Mesenchymal stem cell (in vitro differentiated cells and primary cell): ENCODE data around the gene JOSD2.

Experiments
- DNase-seq: peaks from one replicate; pipeline ENCODE4 v3.0.0-alpha.2; 2013
- H2AFZ ChIP-seq: one replicate; pipeline ENCODE4 v1.6.1; 2013; ENCODE audit warnings: low read depth, mild to moderate bottlenecking, control low read depth, inconsistent platforms, low read length, moderate library complexity
- H2AK5ac ChIP-seq: 2 replicates; pipeline ENCODE4 v1.6.1; 2013; ENCODE audit warnings: low read length, moderate library complexity, mild to moderate bottlenecking, inconsistent platforms; ENCODE audit not compliant: severe bottlenecking
- H2BK120ac ChIP-seq: one replicate; pipeline ENCODE4 v1.6.1; 2013; ENCODE audit warnings: low read depth, mild to moderate bottlenecking, inconsistent platforms, low read length, moderate library complexity
- H2BK12ac ChIP-seq, 2 experiments: one replicate each; pipeline ENCODE4 v1.6.1; 2013; ENCODE audit warnings: inconsistent platforms in 2 of 2, low read length in 2 of 2, mild to moderate bottlenecking in 2 of 2, moderate library complexity in 2 of 2, control low read depth in 1 of 2
- H2BK15ac ChIP-seq: one replicate; pipeline ENCODE4 v1.6.1; 2013; ENCODE audit warnings: mild to moderate bottlenecking, low read depth, inconsistent platforms; ENCODE audit not compliant: poor library complexity, severe bottlenecking
- H2BK5ac ChIP-seq: 2 replicates; pipeline ENCODE4 v1.6.1; 2013; ENCODE audit warnings: low read depth, mild to moderate bottlenecking, low read length, control low read depth, inconsistent platforms; ENCODE audit not compliant: poor library complexity, severe bottlenecking
- H3K14ac ChIP-seq, 2 experiments: one replicate each; pipeline ENCODE4 v1.6.1; 2013; ENCODE audit warnings: inconsistent platforms in 2 of 2, low read length in 2 of 2, control low read depth in 1 of 2, mild to moderate bottlenecking in 1 of 2, moderate library complexity in 1 of 2
- H3K18ac ChIP-seq, 2 experiments: one replicate each; pipeline ENCODE4 v1.6.1; 2013; ENCODE audit warnings: inconsistent platforms in 2 of 2, low read length in 2 of 2, control low read depth in 1 of 2, low read depth in 1 of 2, mild to moderate bottlenecking in 1 of 2
- H3K23ac ChIP-seq, 2 experiments: one replicate each; pipeline ENCODE4 v1.6.1; 2013; ENCODE audit warnings: inconsistent platforms in 2 of 2, low read length in 2 of 2, mild to moderate bottlenecking in 2 of 2, moderate library complexity in 2 of 2, control low read depth in 1 of 2
- H3K27ac ChIP-seq: 2 replicates; pipeline ENCODE4 v1.5.1; 2013; ENCODE audit warnings: mild to moderate bottlenecking, moderate library complexity, low read length, control low read depth, inconsistent platforms; ENCODE audit not compliant: poor library complexity, severe bottlenecking
- H3K27me3 ChIP-seq, 2 experiments: 2 replicates each; pipeline versions ENCODE4 v1.6.1 to v1.7.0; 2013; ENCODE audit warnings: low read length in 2 of 2, mild to moderate bottlenecking in 2 of 2, moderate library complexity in 2 of 2, control low read depth in 1 of 2, inconsistent platforms in 1 of 2; ENCODE audit not compliant: control insufficient read depth in 1 of 2, insufficient read depth in 1 of 2
- H3K36me3 ChIP-seq, 2 experiments: 2 replicates each; pipeline versions ENCODE4 v1.6.1 to v1.7.0; 2013; ENCODE audit warnings: low read length in 2 of 2, control low read depth in 1 of 2, inconsistent platforms in 1 of 2, low read depth in 1 of 2, mild to moderate bottlenecking in 1 of 2; ENCODE audit not compliant: insufficient read depth in 2 of 2, control insufficient read depth in 1 of 2
- H3K4ac ChIP-seq, 2 experiments: one replicate each; pipeline ENCODE4 v1.6.1; 2013; ENCODE audit warnings: inconsistent platforms in 2 of 2, low read length in 2 of 2, mild to moderate bottlenecking in 2 of 2, moderate library complexity in 2 of 2, control low read depth in 1 of 2, low read depth in 1 of 2
- H3K4me1 ChIP-seq: 2 replicates; pipeline ENCODE4 v1.6.1; 2013; ENCODE audit warnings: low read depth, low read length, control low read depth; ENCODE audit not compliant: control insufficient read depth, insufficient read depth
- H3K4me2 ChIP-seq: 2 replicates; pipeline ENCODE4 v1.6.1; 2013; ENCODE audit warnings: low read length, mild to moderate bottlenecking, inconsistent platforms; ENCODE audit not compliant: poor library complexity, severe bottlenecking
- H3K4me3 ChIP-seq, 2 experiments: 2 replicates each; pipeline versions ENCODE4 v1.5.1 to v1.7.0; 2013; ENCODE audit warnings: low read length in 2 of 2, mild to moderate bottlenecking in 2 of 2, control low read depth in 1 of 2, low read depth in 1 of 2; ENCODE audit not compliant: insufficient read depth in 1 of 2
- H3K79me1 ChIP-seq: replicated peaks from 2 replicates; pipeline ENCODE4 v1.6.1; 2013; ENCODE audit warnings: mild to moderate bottlenecking, control low read depth, low read length, inconsistent platforms; ENCODE audit not compliant: poor library complexity, severe bottlenecking
- H3K9ac ChIP-seq: 2 replicates; pipeline ENCODE4 v1.7.0; 2013; ENCODE audit warnings: mild to moderate bottlenecking, low read length, moderate library complexity
- H3K9me3 ChIP-seq: 2 replicates; pipeline ENCODE4 v1.7.0; 2013; ENCODE audit warnings: mild to moderate bottlenecking, low read length; ENCODE audit not compliant: control insufficient read depth
- H4K8ac ChIP-seq: one replicate; pipeline ENCODE4 v1.6.1; 2013; ENCODE audit warnings: inconsistent platforms, mild to moderate bottlenecking, low read length, moderate library complexity
- H4K91ac ChIP-seq: one replicate; pipeline ENCODE4 v1.6.1; 2013; ENCODE audit warnings: mild to moderate bottlenecking, low read length, inconsistent platforms
- WGBS: methylation state at CpG from one replicate; pipeline ENCODE4 v1.1.7; 2013; ENCODE audit warnings: mixed read lengths; 5-methylcytosine and 5-hydroxymethylcytosine counted together

Gene JOSD2

GRCh38 chr19:50514346-50515167 lies 3.6 kb upstream of the JOSD2 start:
- Histone ChIP-seq H3K9ac (no peak overlapping the region), H3K4me3 (no peak overlapping the region), H4K91ac (no peak overlapping the region), H3K18ac (no peak overlapping the region), H2BK5ac (no peak overlapping the region), H3K79me1 (peaks cover 9% of the 10 kb centered on the region), H3K4me2 (no peak overlapping the region), H2AK5ac (no peak overlapping the region), H3K9me3 (no peaks in the 10 kb centered on the region), H3K4ac (no peak overlapping the region), H3K27me3 (peaks cover 0 to 9% of the 10 kb centered on the region in 2 experiments), H2AFZ (no peak overlapping the region), H2BK12ac (no peak overlapping the region), H4K8ac (no peak overlapping the region), H3K36me3 (no peaks in the 10 kb centered on the region), H2BK15ac (no peak overlapping the region), H3K23ac (no peak overlapping the region), H3K14ac (no peak overlapping the region), H2BK120ac (no peak overlapping the region), H3K27ac (no peak overlapping the region), H3K4me1 (peaks cover 17% of the 10 kb centered on the region)
- WGBS: 82% methylated on average over 38 of the region's 38 CpGs
- no peak for DNase-seq

- H2AFZ ChIP-seq: no peak within 1 kb of the TSS
- peaks cover 17% of the 10 kb centered on the region for H3K4me1 ChIP-seq
- no peak within 1 kb of the TSS for H3K4me2 ChIP-seq
- H2AK5ac ChIP-seq: no peak within 1 kb of the TSS
- H3K18ac ChIP-seq: no peak within 1 kb of the TSS
- H3K4ac ChIP-seq: no peak within 1 kb of the TSS
- peaks cover 0 to 9% of the 10 kb centered on the region in 2 experiments for H3K27me3 ChIP-seq
- no peak within 1 kb of the TSS for H3K9ac ChIP-seq
- peak within 1 kb of the TSS; percentile 15 for H4K91ac ChIP-seq
- no peaks in the 10 kb centered on the region for H3K36me3 ChIP-seq
- H2BK15ac ChIP-seq: no peak within 1 kb of the TSS
- H2BK120ac ChIP-seq: no peak within 1 kb of the TSS
- H4K8ac ChIP-seq: no peak within 1 kb of the TSS
- no peak within 1 kb of the TSS for H3K14ac ChIP-seq
- H3K9me3 ChIP-seq: no peaks in the 10 kb centered on the region
- no peak for DNase-seq
- no peak within 1 kb of the TSS for H3K23ac ChIP-seq
- H3K4me3 ChIP-seq: no peak within 1 kb of the TSS
- WGBS: 76% methylated on average over 19 of the region's 22 CpGs
- H2BK5ac ChIP-seq: no peak within 1 kb of the TSS
- H2BK12ac ChIP-seq: no peak within 1 kb of the TSS
- no peak within 1 kb of the TSS for H3K27ac ChIP-seq
- H3K79me1 ChIP-seq: peaks cover 10% of the 10 kb centered on the region
Measured at GRCh38 chr19:50513746-50514345, 2.9 kb upstream of the JOSD2 start, which contains the start of gene ASPDH. TSS of gene ASPDH (minus strand) at chr19:50513913. CDS start at chr19:50513823, 90 bp downstream.

DNA sequence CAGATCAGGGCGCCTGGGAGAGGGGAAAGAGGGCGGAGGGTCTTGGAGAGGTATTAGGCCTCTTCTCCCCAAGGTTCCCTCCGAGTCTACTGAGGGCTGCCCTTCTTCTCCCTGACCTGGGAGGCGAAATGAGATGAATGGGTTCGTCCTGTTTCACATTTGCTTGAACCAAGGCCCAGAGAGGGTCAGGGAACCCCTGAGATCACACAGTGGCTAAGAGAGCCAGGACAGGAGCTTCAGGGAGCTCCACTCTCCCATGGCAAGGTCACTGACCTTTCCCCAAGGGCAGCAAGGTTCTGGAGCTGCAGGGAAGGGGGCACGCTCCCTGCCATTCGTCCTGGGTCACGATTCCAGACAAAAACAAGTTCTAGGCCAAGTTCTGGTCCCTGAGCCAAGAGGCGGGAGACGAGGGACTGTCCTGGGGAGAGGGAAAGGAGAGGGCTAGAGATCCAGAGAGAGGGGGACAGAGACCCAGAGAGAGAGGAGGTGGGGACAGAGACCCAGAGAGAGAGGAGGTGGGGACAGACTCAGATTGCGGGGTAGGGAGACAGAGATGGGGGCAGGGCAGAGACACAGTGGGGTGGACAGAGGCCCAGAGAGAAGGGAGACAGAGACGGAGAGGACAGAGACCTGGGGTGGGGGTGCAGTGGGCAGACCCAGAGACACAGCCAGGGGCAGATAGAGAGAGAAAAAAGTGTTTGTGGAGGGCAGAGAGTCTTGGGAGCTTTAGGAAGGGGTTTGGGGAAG lies 2.2 kb upstream of the JOSD2 start:
- Histone ChIP-seq H2BK15ac (no peak overlapping the region), H3K9ac (no peak overlapping the region), H2AK5ac (no peak overlapping the region), H2AFZ (no peak overlapping the region), H2BK5ac (no peak overlapping the region), H3K18ac (no peak overlapping the region), H3K4me2 (no peak overlapping the region), H4K8ac (no peak overlapping the region), H3K36me3 (no peaks in the 10 kb centered on the region), H2BK12ac (no peak overlapping the region), H2BK120ac (no peak overlapping the region), H3K14ac (no peak overlapping the region), H3K4me3 (no peak overlapping the region), H3K23ac (no peak overlapping the region), H3K4me1 (peaks cover 19% of the 10 kb centered on the region), H3K4ac (no peak overlapping the region), H3K27ac (no peak overlapping the region), H3K27me3 (peaks cover 0 to 9% of the 10 kb centered on the region in 2 experiments), H3K79me1 (peaks cover 10% of the 10 kb centered on the region), H3K9me3 (no peaks in the 10 kb centered on the region), H4K91ac (peak overlapping the region; percentile 15)
- no peak for DNase-seq
- 84% methylated on average over 12 of the region's 12 CpGs for WGBS
